ENCODE measurements around the gene CD44. TPM values are rescaled to one million over a fixed set of nuclear protein-coding genes. Genes with fewer than 3 reads are reported as not detected.
A peak's percentile ranks its signal among the peaks of the same experiment; 100 is the strongest.

CD44 gene
- total RNA-seq, 2 donors from 2014 or later: 166 to 203 TPM

DNA sequence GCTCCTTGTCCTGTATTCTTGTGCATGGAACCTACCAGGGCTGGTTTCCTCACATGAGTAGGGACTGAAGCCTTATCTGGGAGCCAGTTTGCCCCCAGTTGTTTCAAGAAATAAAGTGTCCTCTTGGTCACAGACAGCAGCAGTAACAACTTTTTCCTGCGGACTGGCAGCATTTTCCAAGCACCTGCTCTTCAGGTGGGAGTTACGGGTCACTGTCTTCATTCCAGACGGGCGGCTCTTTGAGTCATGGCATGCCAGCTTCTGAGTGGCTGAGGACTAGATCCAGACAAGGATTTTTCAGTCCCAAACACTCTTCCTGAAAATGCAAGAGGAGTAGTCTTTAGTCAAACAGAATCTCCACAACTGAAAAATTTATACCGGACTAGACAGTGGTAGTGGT, 2.7 kb upstream of the CD44 start:
- Histone ChIP-seq H3K36me3 (no peaks in the 10 kb centered on the region), H3K4me1 (replicated peaks) (no peaks in the 10 kb centered on the region), H3K27me3 (replicated peaks; ENCODE audit: insufficient read depth) (no peaks in the 10 kb centered on the region), H3K4me3 (no peak overlapping the region), H3K9me3 (no peaks in the 10 kb centered on the region), H3K27ac (no peak overlapping the region)
- 90% methylated on average over 5 of the region's 5 CpGs for WGBS
- intact Hi-C loops (cut with DNase I): loop anchor here (10.0 kb wide), 1 partner anchor 202 kb away; no protein-coding TSS in a partner anchor
- no peak for DNase-seq (ENCODE audit: low spot score)
- TF ChIP-seq POLR2AphosphoS5 (IDR thresholded peaks at IDR 0.05) (no peak), POLR2A (IDR thresholded peaks at IDR 0.05) (no peak)
- TF ChIP-seq, protein P1, sequence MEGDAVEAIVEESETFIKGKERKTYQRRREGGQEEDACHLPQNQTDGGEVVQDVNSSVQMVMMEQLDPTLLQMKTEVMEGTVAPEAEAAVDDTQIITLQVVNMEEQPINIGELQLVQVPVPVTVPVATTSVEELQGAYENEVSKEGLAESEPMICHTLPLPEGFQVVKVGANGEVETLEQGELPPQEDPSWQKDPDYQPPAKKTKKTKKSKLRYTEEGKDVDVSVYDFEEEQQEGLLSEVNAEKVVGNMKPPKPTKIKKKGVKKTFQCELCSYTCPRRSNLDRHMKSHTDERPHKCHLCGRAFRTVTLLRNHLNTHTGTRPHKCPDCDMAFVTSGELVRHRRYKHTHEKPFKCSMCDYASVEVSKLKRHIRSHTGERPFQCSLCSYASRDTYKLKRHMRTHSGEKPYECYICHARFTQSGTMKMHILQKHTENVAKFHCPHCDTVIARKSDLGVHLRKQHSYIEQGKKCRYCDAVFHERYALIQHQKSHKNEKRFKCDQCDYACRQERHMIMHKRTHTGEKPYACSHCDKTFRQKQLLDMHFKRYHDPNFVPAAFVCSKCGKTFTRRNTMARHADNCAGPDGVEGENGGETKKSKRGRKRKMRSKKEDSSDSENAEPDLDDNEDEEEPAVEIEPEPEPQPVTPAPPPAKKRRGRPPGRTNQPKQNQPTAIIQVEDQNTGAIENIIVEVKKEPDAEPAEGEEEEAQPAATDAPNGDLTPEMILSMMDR (IDR thresholded peaks at IDR 0.05): no peak

DNA sequence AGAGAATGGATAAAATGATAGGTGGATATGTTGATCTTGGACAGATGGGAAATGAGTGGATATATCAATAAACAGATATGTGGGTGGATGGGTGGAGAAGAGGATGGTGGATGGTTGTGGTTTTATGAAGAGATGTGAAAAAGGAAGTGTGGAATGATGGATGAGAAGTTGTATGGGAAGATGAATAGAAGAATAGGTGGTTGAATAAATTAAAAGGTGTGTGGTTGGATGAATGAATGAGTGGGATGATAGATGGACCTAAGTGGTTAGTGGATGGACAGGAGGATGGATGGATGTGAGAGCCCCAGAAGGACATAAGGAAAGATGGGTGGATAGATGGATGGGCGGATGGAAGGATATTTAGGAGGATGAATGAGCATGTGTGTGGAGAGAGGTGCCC, 913 bp upstream of the CD44 start:
- TF ChIP-seq POLR2AphosphoS5 (IDR thresholded peaks at IDR 0.05): no peak
- H3K27ac ChIP-seq: no peak overlapping the region
- 93% methylated on average over 1 of the region's 1 CpG for WGBS
- no peaks in the 10 kb centered on the region for H3K9me3 ChIP-seq
- H3K27me3 ChIP-seq (replicated peaks; ENCODE audit: insufficient read depth): no peaks in the 10 kb centered on the region
- intact Hi-C loops (cut with DNase I): loop anchor here (10.0 kb wide), 1 partner anchor 203 kb away; no protein-coding TSS in a partner anchor
- DNase-seq (ENCODE audit: low spot score): no peak
- H3K4me1 ChIP-seq (replicated peaks): no peaks in the 10 kb centered on the region
- H3K36me3 ChIP-seq: no peaks in the 10 kb centered on the region
- H3K4me3 ChIP-seq: no peak overlapping the region

DNA sequence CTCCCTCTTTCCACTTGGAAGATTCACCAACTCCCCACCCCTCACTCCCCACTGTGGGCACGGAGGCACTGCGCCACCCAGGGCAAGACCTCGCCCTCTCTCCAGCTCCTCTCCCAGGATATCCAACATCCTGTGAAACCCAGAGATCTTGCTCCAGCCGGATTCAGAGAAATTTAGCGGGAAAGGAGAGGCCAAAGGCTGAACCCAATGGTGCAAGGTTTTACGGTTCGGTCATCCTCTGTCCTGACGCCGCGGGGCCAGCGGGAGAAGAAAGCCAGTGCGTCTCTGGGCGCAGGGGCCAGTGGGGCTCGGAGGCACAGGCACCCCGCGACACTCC, 397 bp upstream of the CD44 start:
- Histone ChIP-seq H3K4me1 (replicated peaks) (no peaks in the 10 kb centered on the region), H3K27me3 (replicated peaks; ENCODE audit: insufficient read depth) (no peaks in the 10 kb centered on the region), H3K27ac (peak overlapping the region; percentile 80 to 85), H3K9me3 (no peaks in the 10 kb centered on the region), H3K36me3 (no peaks in the 10 kb centered on the region), H3K4me3 (peak overlapping the region; percentile 62 to 65)
- no peak for DNase-seq (ENCODE audit: low spot score)
- WGBS: 21% methylated on average over 5 of the region's 16 CpGs
- TF ChIP-seq POLR2A (IDR thresholded peaks at IDR 0.05): no peak
- TF ChIP-seq, protein P1 (IDR thresholded peaks at IDR 0.05): no peak
- TF ChIP-seq POLR2AphosphoS5 (IDR thresholded peaks at IDR 0.05): no peak
- intact Hi-C loops (cut with DNase I): loop anchor here (10.0 kb wide), 1 partner anchor 204 kb away; no protein-coding TSS in a partner anchor

DNA sequence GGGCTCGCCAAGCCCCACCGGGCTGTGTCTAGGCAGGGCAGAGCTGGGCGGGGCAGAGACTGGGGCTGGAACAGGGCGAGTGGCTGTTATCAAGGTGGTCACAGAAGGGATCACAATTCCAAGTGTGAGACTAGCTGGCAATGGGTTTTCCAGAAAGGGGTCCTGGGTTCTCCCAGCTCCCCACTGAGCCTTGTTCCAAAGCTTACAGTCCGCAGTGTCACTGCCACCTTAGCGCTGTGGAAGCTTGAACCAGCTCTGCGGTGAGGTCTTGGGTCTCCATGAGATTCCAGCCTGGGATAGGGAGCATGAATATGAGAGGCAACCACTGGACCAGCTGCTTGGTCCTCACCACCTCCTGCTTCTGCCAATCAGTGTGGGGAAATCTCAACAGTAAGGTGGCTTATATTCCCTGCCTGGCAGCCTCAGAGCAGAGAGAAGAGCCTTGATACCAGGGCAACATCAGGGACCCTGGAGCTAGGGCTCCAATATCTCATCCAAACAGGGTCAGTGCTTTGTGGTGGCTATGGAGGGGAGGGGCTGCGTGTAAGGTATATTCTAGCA, 831 bp downstream of the CD44 start:
- intact Hi-C loops (cut with DNase I): loop anchor here (10.0 kb wide), 1 partner anchor 205 kb away; no protein-coding TSS in a partner anchor
- Histone ChIP-seq H3K4me3 (peak overlapping the region; percentile 62 to 65), H3K9me3 (no peaks in the 10 kb centered on the region), H3K4me1 (replicated peaks) (no peaks in the 10 kb centered on the region), H3K27me3 (replicated peaks; ENCODE audit: insufficient read depth) (no peaks in the 10 kb centered on the region), H3K27ac (peak overlapping the region; percentile 80 to 85), H3K36me3 (no peaks in the 10 kb centered on the region)
- peak; percentile 34 for DNase-seq (ENCODE audit: low spot score)
- 5% methylated on average over 8 of the region's 8 CpGs for WGBS
- TF ChIP-seq POLR2A (IDR thresholded peaks at IDR 0.05): peak; percentile 20
- TF ChIP-seq, protein P1 (IDR thresholded peaks at IDR 0.05): no peak

DNA sequence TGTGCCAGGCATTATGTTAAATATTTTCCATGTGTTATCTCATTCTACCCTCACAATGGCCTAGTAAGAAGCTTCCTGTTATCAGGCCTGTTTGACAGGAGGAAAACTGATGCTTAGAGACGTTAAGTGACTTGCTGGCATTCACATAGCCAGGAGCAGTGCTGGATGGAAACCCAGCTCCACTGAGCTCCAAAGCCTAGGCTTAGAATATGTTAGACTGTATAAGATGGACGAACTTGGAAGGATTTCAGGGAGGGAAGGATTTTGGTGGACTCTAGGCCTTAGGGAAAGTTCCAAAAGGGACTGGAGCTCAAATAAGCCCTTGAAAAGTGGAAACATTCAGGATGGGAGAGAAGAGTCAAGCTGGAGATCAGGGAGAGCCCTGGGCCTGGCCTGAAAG, 2.1 kb downstream of the CD44 start:
- Histone ChIP-seq H3K27ac (peak overlapping the region; percentile 37 to 80), H3K27me3 (replicated peaks; ENCODE audit: insufficient read depth) (no peaks in the 10 kb centered on the region), H3K4me3 (peak overlapping the region in 1 of 2 donors; percentile 65), H3K36me3 (no peaks in the 10 kb centered on the region), H3K9me3 (no peaks in the 10 kb centered on the region), H3K4me1 (replicated peaks) (no peaks in the 10 kb centered on the region)
- no peak for DNase-seq (ENCODE audit: low spot score)
- TF ChIP-seq, protein P1 (IDR thresholded peaks at IDR 0.05): no peak
- no peak for TF ChIP-seq POLR2A (IDR thresholded peaks at IDR 0.05)
- no peak for TF ChIP-seq POLR2AphosphoS5 (IDR thresholded peaks at IDR 0.05)
- intact Hi-C loops (cut with DNase I): no loop called here
- WGBS: 45% methylated on average over 2 of the region's 2 CpGs
